Measurements from ENCODE around the gene SYNDIG1L.

Gene SYNDIG1L

GRCh38 chr14:74368441-74368840 is 57.6 kb downstream of the SYNDIG1L start:
- Histone ChIP-seq H3K4me3 (ENCODE audit: low read length) (no peak overlapping the region), H3K4me1 (ENCODE audit: control insufficient read depth, insufficient read depth, low read length) (no peaks in the 10 kb centered on the region), H3K36me3 (ENCODE audit: control insufficient read depth, insufficient read depth, low read length) (no peaks in the 10 kb centered on the region)

GRCh38 chr14:74368026-74368425 is 58.0 kb downstream of the SYNDIG1L start:
- H3K9me3 ChIP-seq (ENCODE audit: control insufficient read depth, low read length), result no peaks in the 10 kb centered on the region
- H3K27me3 ChIP-seq (ENCODE audit: control insufficient read depth, insufficient read depth, low read length), result no peaks in the 10 kb centered on the region
- H3K4me3 ChIP-seq (ENCODE audit: low read length), result no peak overlapping the region
- no peak overlapping the region for H3K9ac ChIP-seq (ENCODE audit: low read length)
- H3K36me3 ChIP-seq (ENCODE audit: control insufficient read depth, insufficient read depth, low read length), result no peaks in the 10 kb centered on the region
- no peaks in the 10 kb centered on the region for H3K4me1 ChIP-seq (ENCODE audit: control insufficient read depth, insufficient read depth, low read length)

More at GRCh38 chr14:74368441-74368840, 57.6 kb downstream of the SYNDIG1L start:
- Histone ChIP-seq H3K9ac (ENCODE audit: low read length) (no peak overlapping the region), H3K9me3 (ENCODE audit: control insufficient read depth, low read length) (no peaks in the 10 kb centered on the region), H3K27me3 (ENCODE audit: control insufficient read depth, insufficient read depth, low read length) (no peaks in the 10 kb centered on the region)

- no peaks in the 10 kb centered on the region for H3K36me3 ChIP-seq (ENCODE audit: control insufficient read depth, insufficient read depth, low read length)
- H3K27me3 ChIP-seq (ENCODE audit: control insufficient read depth, insufficient read depth, low read length), result no peaks in the 10 kb centered on the region
- H3K9ac ChIP-seq (ENCODE audit: low read length), result no peak overlapping the region
- no peaks in the 10 kb centered on the region for H3K9me3 ChIP-seq (ENCODE audit: control insufficient read depth, low read length)
- H3K4me3 ChIP-seq (ENCODE audit: low read length), result no peak overlapping the region
- no peaks in the 10 kb centered on the region for H3K4me1 ChIP-seq (ENCODE audit: control insufficient read depth, insufficient read depth, low read length)
Measured at GRCh38 chr14:74364271-74364880, 61.6 kb downstream of the SYNDIG1L start.

GRCh38 chr14:74362361-74362915 is 63.6 kb downstream of the SYNDIG1L start:
- H3K27me3 ChIP-seq (ENCODE audit: control insufficient read depth, insufficient read depth, low read length), result no peaks in the 10 kb centered on the region
- H3K4me1 ChIP-seq (ENCODE audit: control insufficient read depth, insufficient read depth, low read length), result no peaks in the 10 kb centered on the region
- no peaks in the 10 kb centered on the region for H3K9me3 ChIP-seq (ENCODE audit: control insufficient read depth, low read length)
- no peak overlapping the region for H3K9ac ChIP-seq (ENCODE audit: low read length)
- no peak overlapping the region for H3K4me3 ChIP-seq (ENCODE audit: low read length)
- H3K36me3 ChIP-seq (ENCODE audit: control insufficient read depth, insufficient read depth, low read length), result no peaks in the 10 kb centered on the region

GRCh38 chr14:74360163-74360562 is 65.8 kb downstream of the SYNDIG1L start:
- Histone ChIP-seq H3K9ac (ENCODE audit: low read length) (no peak overlapping the region), H3K4me3 (ENCODE audit: low read length) (no peak overlapping the region), H3K36me3 (ENCODE audit: control insufficient read depth, insufficient read depth, low read length) (no peaks in the 10 kb centered on the region), H3K4me1 (ENCODE audit: control insufficient read depth, insufficient read depth, low read length) (no peaks in the 10 kb centered on the region), H3K27me3 (ENCODE audit: control insufficient read depth, insufficient read depth, low read length) (no peaks in the 10 kb centered on the region), H3K9me3 (ENCODE audit: control insufficient read depth, low read length) (no peaks in the 10 kb centered on the region)

GRCh38 chr14:74358176-74358829 is 67.7 kb downstream of the SYNDIG1L start:
- no peaks in the 10 kb centered on the region for H3K9me3 ChIP-seq (ENCODE audit: control insufficient read depth, low read length)
- H3K4me3 ChIP-seq (ENCODE audit: low read length), result no peak overlapping the region
- H3K36me3 ChIP-seq (ENCODE audit: control insufficient read depth, insufficient read depth, low read length), result no peaks in the 10 kb centered on the region
- no peaks in the 10 kb centered on the region for H3K4me1 ChIP-seq (ENCODE audit: control insufficient read depth, insufficient read depth, low read length)
- H3K27me3 ChIP-seq (ENCODE audit: control insufficient read depth, insufficient read depth, low read length), result no peaks in the 10 kb centered on the region
- no peak overlapping the region for H3K9ac ChIP-seq (ENCODE audit: low read length)

GRCh38 chr14:74357585-74357984 is 68.4 kb downstream of the SYNDIG1L start:
- Histone ChIP-seq H3K9ac (ENCODE audit: low read length) (no peak overlapping the region), H3K36me3 (ENCODE audit: control insufficient read depth, insufficient read depth, low read length) (no peaks in the 10 kb centered on the region), H3K4me1 (ENCODE audit: control insufficient read depth, insufficient read depth, low read length) (no peaks in the 10 kb centered on the region), H3K27me3 (ENCODE audit: control insufficient read depth, insufficient read depth, low read length) (no peaks in the 10 kb centered on the region), H3K4me3 (ENCODE audit: low read length) (no peak overlapping the region), H3K9me3 (ENCODE audit: control insufficient read depth, low read length) (no peaks in the 10 kb centered on the region)

- H3K4me3 ChIP-seq (ENCODE audit: low read length), result no peak overlapping the region
- no peaks in the 10 kb centered on the region for H3K9me3 ChIP-seq (ENCODE audit: control insufficient read depth, low read length)
- no peaks in the 10 kb centered on the region for H3K4me1 ChIP-seq (ENCODE audit: control insufficient read depth, insufficient read depth, low read length)
- no peaks in the 10 kb centered on the region for H3K36me3 ChIP-seq (ENCODE audit: control insufficient read depth, insufficient read depth, low read length)
- no peaks in the 10 kb centered on the region for H3K27me3 ChIP-seq (ENCODE audit: control insufficient read depth, insufficient read depth, low read length)
- no peak overlapping the region for H3K9ac ChIP-seq (ENCODE audit: low read length)
Measured at GRCh38 chr14:74356892-74357575, 69.0 kb downstream of the SYNDIG1L start.
